ENCODE data around the gene DLGAP1.

The DLGAP1 gene

GRCh38 chr18:3666526-3667254 lies 788.4 kb downstream of the DLGAP1 start:
- Histone ChIP-seq H4K20me1 (ENCODE audit: insufficient read depth, low read length) (no peaks in the 10 kb centered on the region), H3K9me3 (ENCODE audit: low read length) (no peaks in the 10 kb centered on the region), H3K9ac (ENCODE audit: low read length) (no peak overlapping the region), H3K27me3 (ENCODE audit: insufficient read depth, low read length) (no peaks in the 10 kb centered on the region), H3K36me3 (ENCODE audit: insufficient read depth, low read length) (no peaks in the 10 kb centered on the region), H3K4me2 (ENCODE audit: low read length) (no peak overlapping the region), H3K27ac (ENCODE audit: low read depth, low read length, poor library complexity, severe bottlenecking) (peak overlapping the region; percentile 28), H3K4me1 (ENCODE audit: insufficient read depth, low read length, severe bottlenecking) (peaks cover 24% of the 10 kb centered on the region), H3K79me2 (ENCODE audit: insufficient read depth, low read length) (no peaks in the 10 kb centered on the region), H2AFZ (ENCODE audit: low read length) (no peak overlapping the region), H3K4me3 (ENCODE audit: low read depth, low read length, poor library complexity, severe bottlenecking) (no peak overlapping the region), H3F3A (ENCODE audit: insufficient read depth, low read length) (no peaks in the 10 kb centered on the region), H3K9me2 (ENCODE audit: low read depth, low read length) (no peaks in the 10 kb centered on the region)
- TF ChIP-seq CTCF (IDR thresholded peaks at IDR 0.05; ENCODE audit: low read length) (no peak), EZH2 (IDR thresholded peaks at IDR 0.05; ENCODE audit: borderline replicate concordance, low read length) (no peak)

GRCh38 chr18:3665780-3666525 lies 789.2 kb downstream of the DLGAP1 start:
- peak overlapping the region; percentile 7 for H3K4me3 ChIP-seq (ENCODE audit: low read depth, low read length, poor library complexity, severe bottlenecking)

GRCh38 chr18:3665204-3665603 lies 789.9 kb downstream of the DLGAP1 start:
- Histone ChIP-seq H3F3A (ENCODE audit: insufficient read depth, low read length) (no peaks in the 10 kb centered on the region), H3K9ac (ENCODE audit: low read length) (no peak overlapping the region; the same call in 1 of the 2 replicates), H3K27ac (ENCODE audit: low read depth, low read length, poor library complexity, severe bottlenecking) (peak overlapping the region; percentile 77)

More at GRCh38 chr18:3665780-3666525, 789.2 kb downstream of the DLGAP1 start:
- no peak overlapping the region; the same call in 1 of the 2 replicates for H3K9ac ChIP-seq (ENCODE audit: low read length)
- H3F3A ChIP-seq (ENCODE audit: insufficient read depth, low read length) = no peaks in the 10 kb centered on the region
- H3K9me2 ChIP-seq (ENCODE audit: low read depth, low read length) = no peaks in the 10 kb centered on the region
- no peaks in the 10 kb centered on the region for H4K20me1 ChIP-seq (ENCODE audit: insufficient read depth, low read length)
- H3K36me3 ChIP-seq (ENCODE audit: insufficient read depth, low read length) = no peaks in the 10 kb centered on the region
- peak overlapping the region; percentile 77 for H3K27ac ChIP-seq (ENCODE audit: low read depth, low read length, poor library complexity, severe bottlenecking)
- peaks cover 29% of the 10 kb centered on the region for H3K4me1 ChIP-seq (ENCODE audit: insufficient read depth, low read length, severe bottlenecking)
- no peaks in the 10 kb centered on the region for H3K79me2 ChIP-seq (ENCODE audit: insufficient read depth, low read length)
- no peaks in the 10 kb centered on the region for H3K27me3 ChIP-seq (ENCODE audit: insufficient read depth, low read length)
- no peak for TF ChIP-seq EZH2 (IDR thresholded peaks at IDR 0.05; ENCODE audit: borderline replicate concordance, low read length)
- peak; percentile 73 for TF ChIP-seq CTCF (IDR thresholded peaks at IDR 0.05; ENCODE audit: low read length)
- H3K4me2 ChIP-seq (ENCODE audit: low read length) = peak overlapping the region; percentile 50
- no peak overlapping the region for H2AFZ ChIP-seq (ENCODE audit: low read length)
- no peaks in the 10 kb centered on the region for H3K9me3 ChIP-seq (ENCODE audit: low read length)

More at GRCh38 chr18:3665204-3665603, 789.9 kb downstream of the DLGAP1 start:
- no peaks in the 10 kb centered on the region for H3K9me3 ChIP-seq (ENCODE audit: low read length)
- no peaks in the 10 kb centered on the region for H3K9me2 ChIP-seq (ENCODE audit: low read depth, low read length)
- H3K4me1 ChIP-seq (ENCODE audit: insufficient read depth, low read length, severe bottlenecking) = peaks cover 36% of the 10 kb centered on the region
- H2AFZ ChIP-seq (ENCODE audit: low read length) = no peak overlapping the region
- no peaks in the 10 kb centered on the region for H4K20me1 ChIP-seq (ENCODE audit: insufficient read depth, low read length)
- no peak overlapping the region for H3K4me3 ChIP-seq (ENCODE audit: low read depth, low read length, poor library complexity, severe bottlenecking)
- TF ChIP-seq EZH2 (IDR thresholded peaks at IDR 0.05; ENCODE audit: borderline replicate concordance, low read length) (no peak), CTCF (IDR thresholded peaks at IDR 0.05; ENCODE audit: low read length) (no peak)
- H3K27me3 ChIP-seq (ENCODE audit: insufficient read depth, low read length) = no peaks in the 10 kb centered on the region
- H3K79me2 ChIP-seq (ENCODE audit: insufficient read depth, low read length) = no peaks in the 10 kb centered on the region
- no peaks in the 10 kb centered on the region for H3K36me3 ChIP-seq (ENCODE audit: insufficient read depth, low read length)
- peak overlapping the region; percentile 50; the same call in 1 of the 2 replicates for H3K4me2 ChIP-seq (ENCODE audit: low read length)

Data from OCI-LY1 (cell line).